IPS-NIHi7 (cell line): ENCODE data around the gene WRAP73.
"Not testable (repeated sequence)": the region's sequence is repeated elsewhere in the genome, so short reads cannot be mapped to it uniquely, and the experiment has no call there.

Experiments used
- DNase-seq: peaks from one replicate; pipeline ENCODE4 v3.0.0; 2012; ENCODE audit warnings: mixed read lengths; ENCODE audit errors: extremely low spot score

WRAP73 gene

DNA sequence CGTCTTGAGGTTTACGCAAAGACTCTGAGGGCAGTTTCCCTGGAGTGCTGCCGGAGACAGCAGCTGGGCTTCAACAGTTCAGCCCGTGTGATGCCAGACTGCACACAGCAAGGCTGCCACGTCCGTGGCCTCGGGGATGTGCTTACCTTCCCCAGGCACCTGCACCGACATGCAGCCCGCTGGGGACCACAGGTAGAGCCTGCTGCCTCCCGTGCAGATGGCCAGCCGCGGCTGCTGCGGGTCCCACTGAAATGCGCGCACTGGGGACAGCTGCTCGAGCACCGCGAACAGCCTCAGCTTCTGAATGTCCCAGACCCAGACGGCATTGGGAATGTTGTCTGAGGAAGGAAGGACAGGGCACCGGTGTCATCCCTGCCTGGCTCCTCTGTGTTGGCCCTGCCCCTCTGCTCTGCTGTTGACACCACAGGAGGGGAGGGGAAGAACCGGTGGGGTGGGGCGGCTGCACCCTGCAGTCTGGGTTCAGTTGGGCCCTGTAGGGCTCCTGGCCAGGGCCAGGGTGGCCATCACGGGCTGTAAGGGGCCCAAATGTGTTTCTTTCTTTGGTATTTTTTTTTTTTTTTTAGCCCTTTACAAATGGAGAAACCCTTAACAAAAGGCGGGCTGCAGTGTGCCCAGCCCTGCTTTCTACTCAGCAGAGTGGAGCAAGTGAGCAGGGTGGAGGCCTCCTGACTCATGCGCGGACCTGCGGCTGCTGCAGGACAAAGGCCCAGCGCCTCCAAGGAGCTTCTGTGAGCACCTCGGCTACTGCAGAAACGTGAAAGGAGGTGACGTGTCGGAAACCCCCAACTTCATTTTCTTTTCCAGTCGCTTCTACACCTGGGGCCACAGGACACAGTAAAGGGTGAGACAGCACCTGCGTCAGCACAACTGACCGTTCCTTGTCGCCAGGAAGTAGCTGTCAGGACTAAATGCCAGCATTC, 18.3 kb downstream of the WRAP73 start:
- DNase-seq, result no peak

DNA sequence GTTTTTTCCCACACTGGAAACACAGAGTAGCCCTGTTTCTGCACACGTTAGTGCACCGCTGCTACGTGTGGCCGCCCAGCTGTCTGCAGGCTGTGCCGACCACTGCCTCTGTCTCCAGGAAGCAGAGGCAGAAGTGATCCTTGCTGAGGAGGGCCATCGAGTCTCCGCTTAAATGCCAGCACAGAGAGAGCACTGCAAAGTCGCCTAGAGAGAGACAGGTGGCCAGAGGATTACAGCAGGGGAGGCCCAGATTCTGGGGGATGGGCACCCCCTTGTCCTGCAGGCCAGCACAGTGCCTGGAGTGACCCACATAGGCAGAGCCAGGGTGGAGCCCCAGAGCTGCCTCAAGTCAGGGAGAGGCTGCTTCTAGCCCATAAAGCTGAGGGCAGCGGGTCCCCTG, 19.0 kb downstream of the WRAP73 start:
- DNase-seq, result no peak

DNA sequence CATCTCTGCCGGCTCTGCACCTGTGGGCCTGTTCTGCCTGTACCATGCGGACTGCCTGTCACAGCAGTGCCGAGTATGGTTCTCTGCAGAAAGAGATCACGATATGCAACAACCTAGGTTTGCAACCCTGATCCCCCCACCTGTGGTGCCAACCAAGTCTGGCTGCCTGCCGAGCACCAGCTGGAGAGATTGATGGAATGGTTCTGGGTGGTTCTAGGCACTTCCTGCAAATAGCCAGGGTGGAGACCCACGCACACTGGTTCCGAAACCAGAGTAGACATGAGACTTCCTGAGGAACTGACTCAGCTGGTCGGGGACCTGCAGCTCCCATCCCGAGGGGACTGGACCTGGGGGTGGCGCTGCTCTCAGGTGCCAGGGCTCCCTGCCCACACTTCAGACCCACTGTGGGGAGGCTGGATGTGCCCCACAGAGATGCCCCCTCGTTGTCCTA, 19.7 kb downstream of the WRAP73 start:
- no peak for DNase-seq

- no peak for DNase-seq
Observed at GRCh38 chr1:3629561-3630160, 20.2 kb downstream of the WRAP73 start.

DNA sequence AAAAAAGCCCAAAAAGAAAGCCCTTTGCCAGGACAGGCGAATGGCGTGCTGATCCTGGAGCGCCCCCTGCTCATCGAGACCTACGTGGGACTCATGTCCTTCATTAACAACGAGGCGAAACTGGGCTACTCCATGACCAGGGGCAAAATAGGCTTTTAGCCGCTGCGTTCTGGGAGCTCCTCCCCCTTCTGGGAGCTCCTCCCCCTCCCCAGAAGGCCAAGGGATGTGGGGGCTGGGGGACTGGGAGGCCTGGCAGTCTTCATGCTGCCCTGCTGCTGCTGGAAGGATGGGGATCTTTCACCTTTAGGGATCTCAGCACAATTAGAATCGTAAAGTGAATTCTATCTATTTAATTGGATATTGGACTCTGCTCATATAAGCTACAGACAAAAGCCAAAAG, 21.5 kb downstream of the WRAP73 start:
- no peak for DNase-seq

- DNase-seq, result no peak
Observed at GRCh38 chr1:3627515-3628253, 22.2 kb downstream of the WRAP73 start.

DNA sequence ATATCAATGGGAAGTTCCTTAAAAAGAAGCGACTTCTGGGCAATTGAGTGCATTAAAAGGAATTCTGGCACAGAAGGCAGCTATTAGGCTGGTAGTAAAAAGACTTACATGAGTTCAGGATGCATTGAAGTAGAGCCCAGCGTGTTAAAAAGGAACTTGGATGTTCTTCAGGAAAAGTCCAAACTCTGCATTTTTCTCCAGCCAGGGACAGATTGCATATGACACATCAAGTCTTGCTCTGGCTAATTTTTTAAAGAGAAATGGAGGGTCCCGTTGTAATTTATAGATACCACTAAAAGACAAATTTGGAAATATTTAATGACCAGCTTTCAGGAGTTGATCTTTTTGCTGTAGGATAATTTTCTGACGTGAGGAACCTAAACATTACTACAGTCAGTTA, 23.9 kb downstream of the WRAP73 start:
- no peak for DNase-seq

- peak; percentile 49 for DNase-seq
Observed at GRCh38 chr1:3625151-3625907, 24.6 kb downstream of the WRAP73 start.

- peak; percentile 99 for DNase-seq
Observed at GRCh38 chr1:3624200-3625136, 25.4 kb downstream of the WRAP73 start, which contains the start of gene TPRG1L. TPRG1L (plus strand) TSS chr1:3625015; CDS start chr1:3625073, 58 bp downstream.

GRCh38 chr1:3623441-3624199, 26.3 kb downstream of the WRAP73 start:
- DNase-seq, result no peak

DNA sequence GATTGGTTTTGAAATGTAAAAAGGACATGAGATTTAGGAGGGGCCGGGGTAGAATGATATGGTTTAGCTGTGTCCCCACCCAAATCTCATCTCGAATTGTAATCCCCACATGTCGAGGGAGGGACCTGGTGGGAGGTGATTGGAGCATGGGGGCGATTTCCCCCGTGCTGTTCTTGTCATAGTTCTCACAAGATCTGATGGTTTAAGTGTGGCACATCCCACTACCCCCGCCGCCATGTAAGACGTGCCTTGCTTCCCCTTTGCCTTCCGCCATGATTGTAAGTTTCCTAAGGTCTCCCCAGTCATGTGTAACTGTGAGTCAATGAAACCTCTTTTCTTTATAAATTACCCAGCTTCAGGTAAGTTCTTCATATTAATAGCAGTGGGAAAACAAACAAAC, 27.8 kb downstream of the WRAP73 start:
- DNase-seq, result not testable (repeated sequence)

DNA sequence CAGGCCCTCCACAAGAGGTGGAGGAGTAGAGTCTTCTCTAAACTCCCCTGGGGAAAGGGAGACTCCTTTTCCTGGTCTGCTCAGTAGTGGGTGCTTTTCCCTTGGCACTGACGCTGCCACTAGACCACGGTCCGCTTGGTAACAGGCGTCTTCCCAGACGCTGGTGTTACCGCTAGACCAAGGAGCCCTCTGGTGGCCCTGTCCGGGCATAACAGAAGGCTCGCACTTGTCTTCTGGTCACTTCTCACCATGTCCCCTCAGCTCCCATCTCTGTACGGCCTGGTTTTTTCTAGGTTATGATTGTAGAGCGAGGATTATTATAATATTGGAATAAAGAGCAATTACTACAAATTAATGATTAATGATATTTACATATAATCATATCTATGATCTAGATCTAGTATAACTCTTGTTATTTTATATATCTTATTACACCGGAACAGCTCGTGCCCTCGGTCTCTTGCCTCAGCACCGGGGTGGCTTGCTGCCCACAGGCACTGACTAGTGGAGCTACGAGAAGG, 28.7 kb downstream of the WRAP73 start:
- DNase-seq, result not testable (repeated sequence)

- no peak for DNase-seq
Observed at GRCh38 chr1:3620708-3621107, 29.2 kb downstream of the WRAP73 start.

- DNase-seq, result peak; percentile 74
Observed at GRCh38 chr1:3618881-3619671, 30.8 kb downstream of the WRAP73 start.

- no peak for DNase-seq
Observed at GRCh38 chr1:3618531-3618880, 31.4 kb downstream of the WRAP73 start.

DNA sequence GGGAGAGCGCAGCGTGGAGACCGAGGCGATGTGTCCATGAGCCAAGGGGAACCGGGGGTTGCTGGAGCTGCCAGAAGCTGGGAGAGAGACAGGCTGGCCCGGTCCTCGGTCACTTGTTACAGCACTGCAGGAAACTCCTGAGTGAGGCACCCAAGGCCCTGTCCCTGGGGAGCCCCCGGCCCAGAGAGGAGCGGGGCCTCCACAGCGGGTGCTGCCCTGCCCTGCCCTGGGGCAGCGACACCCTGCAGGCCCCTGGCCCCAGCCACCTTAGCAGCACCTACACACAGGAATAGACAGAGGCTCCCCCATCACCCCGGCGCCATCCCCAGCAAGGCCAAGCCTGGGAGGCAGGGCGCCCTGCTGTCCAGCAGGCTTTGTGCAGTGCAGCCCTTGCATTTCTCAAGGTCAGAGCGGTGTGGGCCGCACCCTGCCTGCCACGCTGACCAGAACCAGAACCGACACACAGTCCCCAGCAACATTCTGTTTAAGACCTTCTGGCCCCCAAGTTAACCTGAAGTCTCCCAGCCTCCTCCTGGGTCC, 32.0 kb downstream of the WRAP73 start:
- no peak for DNase-seq

GRCh38 chr1:3616861-3617260, 33.0 kb downstream of the WRAP73 start:
- no peak for DNase-seq
